Measurements from ENCODE around the gene TLK2. TPM values are rescaled to one million over a fixed set of nuclear protein-coding genes. Genes with fewer than 3 reads are reported as not detected.

The TLK2 gene
- polyA plus RNA-seq, 1 of the 3 experiments (the other 2 are of a cell fraction), result 51.9 TPM

GRCh38 chr17:62619417-62620155 lies 141.0 kb downstream of the TLK2 start:
- Histone ChIP-seq H4K20me1 (ENCODE audit: insufficient read depth) (no peaks in the 10 kb centered on the region), H3K27ac (ENCODE audit: low read depth in 2 of 2, low read length in 1 of 2) (no peak overlapping the region), H3K36me3 (replicated peaks in 1 of 2; ENCODE audit: control insufficient read depth in 1 of 2, insufficient read depth in 2 of 2, low read length in 1 of 2) (peaks cover 15 to 23% of the 10 kb centered on the region in 2 experiments), H3K79me2 (ENCODE audit: insufficient read depth) (no peaks in the 10 kb centered on the region), H3K4me2 (no peak overlapping the region), H3K4me1 (ENCODE audit: control insufficient read depth in 1 of 2, insufficient read depth in 2 of 2, low read depth in 1 of 2, low read length in 1 of 2) (no peaks in the 10 kb centered on the region; a peak in 2 of 4 replicates), H3K9me3 (no peaks in the 10 kb centered on the region), H3K4me3 (ENCODE audit: low read depth in 2 of 2, low read length in 1 of 2) (no peak overlapping the region), H2AFZ (ENCODE audit: low read depth) (no peak overlapping the region), H3F3A (replicated peaks; ENCODE audit: insufficient read depth) (no peaks in the 10 kb centered on the region), H3K27me3 (ENCODE audit: insufficient read depth) (no peaks in the 10 kb centered on the region), H3K9ac (no peak overlapping the region), H3K9me2 (no peaks in the 10 kb centered on the region)
- WGBS (ENCODE audit: low lambda C conversion rate), result 96% methylated on average over 10 of the region's 10 CpGs
- CTCF ChIA-PET, result interaction anchor here (1.1 to 1.6 kb wide), 2 partner anchors 13 to 84 kb away, joined by 3 read pairs; no protein-coding TSS in a partner anchor
- DNase-seq, result no peak
- POLR2A ChIA-PET, result interaction anchor here (1.9 kb wide), 1 partner anchor 9 kb away, joined by 8 read pairs; no protein-coding TSS in a partner anchor
- TF ChIP-seq FOXJ3 (CRISPR knock-in tag; IDR thresholded peaks at IDR 0.05) (no peak), RXRA (IDR thresholded peaks at IDR 0.05; ENCODE audit: borderline replicate concordance, low read depth) (no peak), GABPA (IDR thresholded peaks at IDR 0.05; ENCODE audit: low read depth) (no peak), POLR2AphosphoS5 (IDR thresholded peaks at IDR 0.05; ENCODE audit: low read depth, low read length) (no peak), MEF2A (IDR thresholded peaks at IDR 0.05; ENCODE audit: borderline replicate concordance, low read depth) (no peak), ELF1 (IDR thresholded peaks at IDR 0.05) (no peak), RFX5 (IDR thresholded peaks at IDR 0.05; ENCODE audit: low read length) (no peak)
- TF ChIP-seq, protein P1, sequence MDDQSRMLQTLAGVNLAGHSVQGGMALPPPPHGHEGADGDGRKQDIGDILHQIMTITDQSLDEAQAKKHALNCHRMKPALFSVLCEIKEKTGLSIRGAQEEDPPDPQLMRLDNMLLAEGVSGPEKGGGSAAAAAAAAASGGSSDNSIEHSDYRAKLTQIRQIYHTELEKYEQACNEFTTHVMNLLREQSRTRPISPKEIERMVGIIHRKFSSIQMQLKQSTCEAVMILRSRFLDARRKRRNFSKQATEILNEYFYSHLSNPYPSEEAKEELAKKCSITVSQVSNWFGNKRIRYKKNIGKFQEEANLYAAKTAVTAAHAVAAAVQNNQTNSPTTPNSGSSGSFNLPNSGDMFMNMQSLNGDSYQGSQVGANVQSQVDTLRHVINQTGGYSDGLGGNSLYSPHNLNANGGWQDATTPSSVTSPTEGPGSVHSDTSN (IDR thresholded peaks at IDR 0.05), result no peak

GRCh38 chr17:62621223-62621622 lies 142.6 kb downstream of the TLK2 start:
- Histone ChIP-seq H3K79me2 (ENCODE audit: insufficient read depth) (peaks cover 9% of the 10 kb centered on the region; the same call in 1 of the 2 replicates), H2AFZ (ENCODE audit: low read depth) (no peak overlapping the region), H3K4me2 (no peak overlapping the region), H3K27me3 (ENCODE audit: insufficient read depth) (no peaks in the 10 kb centered on the region), H3K9ac (no peak overlapping the region), H3K4me1 (ENCODE audit: control insufficient read depth in 1 of 2, insufficient read depth in 2 of 2, low read depth in 1 of 2, low read length in 1 of 2) (peaks cover 0 to 3% of the 10 kb centered on the region in 2 experiments; a peak in 1 of 4 replicates), H3K4me3 (ENCODE audit: low read depth in 2 of 2, low read length in 1 of 2) (no peak overlapping the region), H3K9me2 (no peaks in the 10 kb centered on the region), H3F3A (replicated peaks; ENCODE audit: insufficient read depth) (peaks cover 4% of the 10 kb centered on the region), H3K9me3 (no peaks in the 10 kb centered on the region), H3K36me3 (replicated peaks in 1 of 2; ENCODE audit: control insufficient read depth in 1 of 2, insufficient read depth in 2 of 2, low read length in 1 of 2) (peaks cover 6 to 8% of the 10 kb centered on the region in 2 experiments), H3K27ac (ENCODE audit: low read depth in 2 of 2, low read length in 1 of 2) (no peak overlapping the region), H4K20me1 (ENCODE audit: insufficient read depth) (no peaks in the 10 kb centered on the region)
- POLR2A ChIA-PET, result no interaction called here
- 97% methylated on average over 11 of the region's 11 CpGs for WGBS (ENCODE audit: low lambda C conversion rate)
- CTCF ChIA-PET, result interaction anchor here (1.2 to 1.6 kb wide), 4 partner anchors 28 to 82 kb away, joined by 3 to 6 read pairs (median 3); no protein-coding TSS in a partner anchor
- DNase-seq, result no peak
- no peak for TF ChIP-seq RCOR1 (IDR thresholded peaks at IDR 0.05; ENCODE audit: low read length)
- TF ChIP-seq, protein P1 (IDR thresholded peaks at IDR 0.05), result no peak
- no peak for TF ChIP-seq SMC3 (IDR thresholded peaks at IDR 0.05; ENCODE audit: low read depth, low read length)
- TF ChIP-seq MEF2A (IDR thresholded peaks at IDR 0.05; ENCODE audit: borderline replicate concordance, low read depth), result no peak
- no peak for TF ChIP-seq USF2 (IDR thresholded peaks at IDR 0.05; ENCODE audit: borderline replicate concordance, low read depth, low read length)
- TF ChIP-seq, protein P2, sequence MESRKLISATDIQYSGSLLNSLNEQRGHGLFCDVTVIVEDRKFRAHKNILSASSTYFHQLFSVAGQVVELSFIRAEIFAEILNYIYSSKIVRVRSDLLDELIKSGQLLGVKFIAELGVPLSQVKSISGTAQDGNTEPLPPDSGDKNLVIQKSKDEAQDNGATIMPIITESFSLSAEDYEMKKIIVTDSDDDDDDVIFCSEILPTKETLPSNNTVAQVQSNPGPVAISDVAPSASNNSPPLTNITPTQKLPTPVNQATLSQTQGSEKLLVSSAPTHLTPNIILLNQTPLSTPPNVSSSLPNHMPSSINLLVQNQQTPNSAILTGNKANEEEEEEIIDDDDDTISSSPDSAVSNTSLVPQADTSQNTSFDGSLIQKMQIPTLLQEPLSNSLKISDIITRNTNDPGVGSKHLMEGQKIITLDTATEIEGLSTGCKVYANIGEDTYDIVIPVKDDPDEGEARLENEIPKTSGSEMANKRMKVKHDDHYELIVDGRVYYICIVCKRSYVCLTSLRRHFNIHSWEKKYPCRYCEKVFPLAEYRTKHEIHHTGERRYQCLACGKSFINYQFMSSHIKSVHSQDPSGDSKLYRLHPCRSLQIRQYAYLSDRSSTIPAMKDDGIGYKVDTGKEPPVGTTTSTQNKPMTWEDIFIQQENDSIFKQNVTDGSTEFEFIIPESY (IDR thresholded peaks at IDR 0.05; ENCODE audit: borderline replicate concordance, low read depth), result no peak
- no peak for TF ChIP-seq CHD2 (IDR thresholded peaks at IDR 0.05; ENCODE audit: low read length, partially characterized antibody)
- TF ChIP-seq TEAD4 (IDR thresholded peaks at IDR 0.05; ENCODE audit: borderline replicate concordance, insufficient read depth), result no peak
- TF ChIP-seq NFIC (IDR thresholded peaks at IDR 0.05; ENCODE audit: borderline replicate concordance), result no peak
- TF ChIP-seq, protein P3, sequence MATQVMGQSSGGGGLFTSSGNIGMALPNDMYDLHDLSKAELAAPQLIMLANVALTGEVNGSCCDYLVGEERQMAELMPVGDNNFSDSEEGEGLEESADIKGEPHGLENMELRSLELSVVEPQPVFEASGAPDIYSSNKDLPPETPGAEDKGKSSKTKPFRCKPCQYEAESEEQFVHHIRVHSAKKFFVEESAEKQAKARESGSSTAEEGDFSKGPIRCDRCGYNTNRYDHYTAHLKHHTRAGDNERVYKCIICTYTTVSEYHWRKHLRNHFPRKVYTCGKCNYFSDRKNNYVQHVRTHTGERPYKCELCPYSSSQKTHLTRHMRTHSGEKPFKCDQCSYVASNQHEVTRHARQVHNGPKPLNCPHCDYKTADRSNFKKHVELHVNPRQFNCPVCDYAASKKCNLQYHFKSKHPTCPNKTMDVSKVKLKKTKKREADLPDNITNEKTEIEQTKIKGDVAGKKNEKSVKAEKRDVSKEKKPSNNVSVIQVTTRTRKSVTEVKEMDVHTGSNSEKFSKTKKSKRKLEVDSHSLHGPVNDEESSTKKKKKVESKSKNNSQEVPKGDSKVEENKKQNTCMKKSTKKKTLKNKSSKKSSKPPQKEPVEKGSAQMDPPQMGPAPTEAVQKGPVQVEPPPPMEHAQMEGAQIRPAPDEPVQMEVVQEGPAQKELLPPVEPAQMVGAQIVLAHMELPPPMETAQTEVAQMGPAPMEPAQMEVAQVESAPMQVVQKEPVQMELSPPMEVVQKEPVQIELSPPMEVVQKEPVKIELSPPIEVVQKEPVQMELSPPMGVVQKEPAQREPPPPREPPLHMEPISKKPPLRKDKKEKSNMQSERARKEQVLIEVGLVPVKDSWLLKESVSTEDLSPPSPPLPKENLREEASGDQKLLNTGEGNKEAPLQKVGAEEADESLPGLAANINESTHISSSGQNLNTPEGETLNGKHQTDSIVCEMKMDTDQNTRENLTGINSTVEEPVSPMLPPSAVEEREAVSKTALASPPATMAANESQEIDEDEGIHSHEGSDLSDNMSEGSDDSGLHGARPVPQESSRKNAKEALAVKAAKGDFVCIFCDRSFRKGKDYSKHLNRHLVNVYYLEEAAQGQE (IDR thresholded peaks at IDR 0.05; ENCODE audit: low read depth, low read length), result no peak
- no peak for TF ChIP-seq MXI1 (IDR thresholded peaks at IDR 0.05; ENCODE audit: low read depth, low read length)
- TF ChIP-seq FOXJ3 (CRISPR knock-in tag; IDR thresholded peaks at IDR 0.05), result no peak
- no peak for TF ChIP-seq RXRA (IDR thresholded peaks at IDR 0.05; ENCODE audit: borderline replicate concordance, low read depth)

All from SK-N-SH (cell line).